ENCODE data around the gene RTKN. TPM values are rescaled to one million over a fixed set of nuclear protein-coding genes. Genes with fewer than 3 reads are reported as not detected.
"Not testable (repeated sequence)": the region's sequence is repeated elsewhere in the genome, so short reads cannot be mapped to it uniquely, and the experiment has no call there.

Gene RTKN
- total RNA-seq, result 16.4 TPM
- long read RNA-seq, transcript RTKN-202 (12 exons, 2,142 nt), result major isoform, 9 of 28 reads
- long read RNA-seq, partial matches to known transcripts, result 2 of 28 reads
- long read RNA-seq, other reads (novel, unspliced or antisense), result 12 of 28 reads

- ATAC-seq (peak; percentile 6), DNase-seq (ENCODE audit: missing footprints) (no peak)
- intact Hi-C loops (cut with DNase I), result no loop called here
Observed at GRCh38 chr2:74441690-74442482, at the start of gene RTKN. Gene RTKN (minus strand): TSS chr2:74441937. CDS start chr2:74441816, 121 bp downstream.

GRCh38 chr2:74489906-74490305, 48.2 kb upstream of the RTKN start:
- no peak for ATAC-seq
- no peak for DNase-seq (ENCODE audit: missing footprints)
- intact Hi-C loops (cut with DNase I), result no loop called here

GRCh38 chr2:74488643-74489481, 47.1 kb upstream of the RTKN start:
- no peak for DNase-seq (ENCODE audit: missing footprints)
- ATAC-seq, result no peak
- intact Hi-C loops (cut with DNase I), result no loop called here

- DNase-seq (ENCODE audit: missing footprints) (no peak), ATAC-seq (no peak)
- intact Hi-C loops (cut with DNase I), result no loop called here
Observed at GRCh38 chr2:74486141-74486540, 44.4 kb upstream of the RTKN start.

- DNase-seq (ENCODE audit: missing footprints); ATAC-seq: not testable (repeated sequence)
- intact Hi-C loops (cut with DNase I), result loop anchor here (1.0 to 2.0 kb wide), 3 partner anchors 29 to 104 kb away; partner anchors contain the start of genes AUP1, HTRA2 and INO80B
Observed at GRCh38 chr2:74483675-74484164, 42.0 kb upstream of the RTKN start.

- intact Hi-C loops (cut with DNase I), result loop anchor here (1.0 to 2.0 kb wide), 3 partner anchors 28 to 104 kb away; partner anchors contain the start of genes AUP1, HTRA2 and INO80B
- ATAC-seq, result peak; percentile 99
Observed at GRCh38 chr2:74482801-74483674, 41.3 kb upstream of the RTKN start, which contains the start of the genes CCDC142 and TTC31. Gene CCDC142 (minus strand): TSS chr2:74482998. CDS start chr2:74482837, 161 bp downstream. Gene TTC31 (plus strand): TSS chr2:74483081. CDS start chr2:74483096, 15 bp downstream.

GRCh38 chr2:74481961-74482800, 40.4 kb upstream of the RTKN start:
- ATAC-seq (peak; percentile 56), DNase-seq (ENCODE audit: missing footprints) (no peak)
- intact Hi-C loops (cut with DNase I), result loop anchor here (2.0 kb wide), 2 partner anchors 27 to 47 kb away; partner anchors contain the start of genes AUP1, HTRA2 and INO80B

More at GRCh38 chr2:74482801-74483674, 41.3 kb upstream of the RTKN start, which contains the start of the genes CCDC142 and TTC31:
- peak; percentile 97 for DNase-seq (ENCODE audit: missing footprints)

- no peak for ATAC-seq
Observed at GRCh38 chr2:74481431-74481830, 39.7 kb upstream of the RTKN start.

GRCh38 chr2:74474899-74475298, 33.2 kb upstream of the RTKN start:
- ATAC-seq (no peak), DNase-seq (ENCODE audit: missing footprints) (no peak)
- intact Hi-C loops (cut with DNase I), result no loop called here

More at GRCh38 chr2:74481431-74481830, 39.7 kb upstream of the RTKN start:
- intact Hi-C loops (cut with DNase I), result no loop called here
- DNase-seq (ENCODE audit: missing footprints), result no peak

GRCh38 chr2:74474481-74474880, 32.7 kb upstream of the RTKN start:
- ATAC-seq (no peak), DNase-seq (ENCODE audit: missing footprints) (no peak)
- intact Hi-C loops (cut with DNase I), result no loop called here

- intact Hi-C loops (cut with DNase I), result no loop called here
- ATAC-seq (peak; percentile 0), DNase-seq (ENCODE audit: missing footprints) (no peak)
Observed at GRCh38 chr2:74472945-74473258, 31.2 kb upstream of the RTKN start.

- intact Hi-C loops (cut with DNase I), result no loop called here
- ATAC-seq, result peak; percentile 95
Observed at GRCh38 chr2:74472086-74472944, 30.6 kb upstream of the RTKN start, which contains the start of gene MRPL53. Gene MRPL53 (minus strand): TSS chr2:74472680. CDS start chr2:74472660, 20 bp downstream.

GRCh38 chr2:74471332-74472065, 29.8 kb upstream of the RTKN start:
- no peak for ATAC-seq
- DNase-seq (ENCODE audit: missing footprints), result no peak

More at GRCh38 chr2:74472086-74472944, 30.6 kb upstream of the RTKN start, which contains the start of gene MRPL53:
- DNase-seq (ENCODE audit: missing footprints), result peak; percentile 96

GRCh38 chr2:74470742-74471141, 29.0 kb upstream of the RTKN start:
- intact Hi-C loops (cut with DNase I); DNase-seq (ENCODE audit: missing footprints); ATAC-seq: not testable (repeated sequence)

More at GRCh38 chr2:74471332-74472065, 29.8 kb upstream of the RTKN start:
- intact Hi-C loops (cut with DNase I), result no loop called here

GRCh38 chr2:74464406-74464805, 22.7 kb upstream of the RTKN start:
- DNase-seq (ENCODE audit: missing footprints) (no peak), ATAC-seq (no peak)
- intact Hi-C loops (cut with DNase I), result no loop called here

Data from Right ventricle myocardium inferior (tissue), 1 donor.